ENCODE results near the gene TMPRSS9.

TMPRSS9 gene

GRCh38 chr19:2325281-2326046, 34.6 kb upstream of the TMPRSS9 start:
- Mint-ChIP-seq H3K4me3 (peak overlapping the region; percentile 38), H3K27me3 (no peaks in the 10 kb centered on the region), H3K36me3 (ENCODE audit: low read depth) (peaks cover 73% of the 10 kb centered on the region), H3K4me1 (ENCODE audit: low read depth) (peaks cover 41% of the 10 kb centered on the region), H3K27ac (peak overlapping the region; percentile 99), H3K9me3 (no peaks in the 10 kb centered on the region)
- no peak for DNase-seq

- H3K4me3 Mint-ChIP-seq = peak overlapping the region; percentile 97
- DNase-seq = no peak
- peaks cover 69% of the 10 kb centered on the region for H3K36me3 Mint-ChIP-seq (ENCODE audit: low read depth)
- H3K27ac Mint-ChIP-seq = peak overlapping the region; percentile 99
- no peaks in the 10 kb centered on the region for H3K27me3 Mint-ChIP-seq
- peaks cover 55% of the 10 kb centered on the region for H3K4me1 Mint-ChIP-seq (ENCODE audit: low read depth)
- H3K9me3 Mint-ChIP-seq = no peaks in the 10 kb centered on the region
These were observed 33.2 kb upstream of the TMPRSS9 start for GRCh38 chr19:2326699-2327360.

- H3K27ac Mint-ChIP-seq = peak overlapping the region; percentile 99
- H3K4me1 Mint-ChIP-seq (ENCODE audit: low read depth) = peaks cover 63% of the 10 kb centered on the region
- H3K36me3 Mint-ChIP-seq (ENCODE audit: low read depth) = peaks cover 61% of the 10 kb centered on the region
These were observed 32.2 kb upstream of the TMPRSS9 start for GRCh38 chr19:2327773-2328400.

GRCh38 chr19:2328401-2329148, 31.5 kb upstream of the TMPRSS9 start, which contains the start of the genes LSM7 and SPPL2B:
TSS of gene LSM7 (minus strand) at chr19:2328586. CDS start at chr19:2328566, 20 bp downstream.
TSS of gene SPPL2B (plus strand) at chr19:2328684. CDS start at chr19:2328710, 26 bp downstream.
- peak within 1 kb of the TSS; percentile 97 for H3K4me3 Mint-ChIP-seq
- H3K4me1 Mint-ChIP-seq (ENCODE audit: low read depth) = peaks cover 67% of the 10 kb centered on the region
- peak within 1 kb of the TSS; percentile 99 for H3K27ac Mint-ChIP-seq
- peaks cover 55% of the 10 kb centered on the region for H3K36me3 Mint-ChIP-seq (ENCODE audit: low read depth)
- H3K9me3 Mint-ChIP-seq = no peaks in the 10 kb centered on the region
- H3K27me3 Mint-ChIP-seq = no peaks in the 10 kb centered on the region
- peak; percentile 95 for DNase-seq

More at GRCh38 chr19:2327773-2328400, 32.2 kb upstream of the TMPRSS9 start:
- Mint-ChIP-seq H3K9me3 (no peaks in the 10 kb centered on the region), H3K27me3 (no peaks in the 10 kb centered on the region), H3K4me3 (peak overlapping the region; percentile 97)
- DNase-seq = peak; percentile 74

- DNase-seq = no peak
- H3K4me3 Mint-ChIP-seq = peak overlapping the region; percentile 97
- H3K27me3 Mint-ChIP-seq = no peaks in the 10 kb centered on the region
- H3K36me3 Mint-ChIP-seq (ENCODE audit: low read depth) = peaks cover 53% of the 10 kb centered on the region
- H3K4me1 Mint-ChIP-seq (ENCODE audit: low read depth) = peaks cover 70% of the 10 kb centered on the region
- H3K9me3 Mint-ChIP-seq = no peaks in the 10 kb centered on the region
- H3K27ac Mint-ChIP-seq = peak overlapping the region; percentile 89
These were observed 31.0 kb upstream of the TMPRSS9 start for GRCh38 chr19:2329149-2329478.

- Mint-ChIP-seq H3K27me3 (no peaks in the 10 kb centered on the region), H3K36me3 (ENCODE audit: low read depth) (peaks cover 50% of the 10 kb centered on the region), H3K9me3 (no peaks in the 10 kb centered on the region), H3K27ac (peak overlapping the region; percentile 89), H3K4me1 (ENCODE audit: low read depth) (peaks cover 70% of the 10 kb centered on the region), H3K4me3 (peak overlapping the region; percentile 97)
- no peak for DNase-seq
These were observed 30.6 kb upstream of the TMPRSS9 start for GRCh38 chr19:2329501-2329916.

GRCh38 chr19:2330255-2330631, 29.8 kb upstream of the TMPRSS9 start:
- DNase-seq = no peak
- H3K27me3 Mint-ChIP-seq = no peaks in the 10 kb centered on the region
- peaks cover 67% of the 10 kb centered on the region for H3K4me1 Mint-ChIP-seq (ENCODE audit: low read depth)
- peaks cover 45% of the 10 kb centered on the region for H3K36me3 Mint-ChIP-seq (ENCODE audit: low read depth)
- peak overlapping the region; percentile 97 for H3K4me3 Mint-ChIP-seq
- peak overlapping the region; percentile 78 for H3K27ac Mint-ChIP-seq
- no peaks in the 10 kb centered on the region for H3K9me3 Mint-ChIP-seq

- Mint-ChIP-seq H3K27ac (peak overlapping the region; percentile 78), H3K4me3 (peak overlapping the region; percentile 97), H3K9me3 (peaks cover 2% of the 10 kb centered on the region), H3K4me1 (ENCODE audit: low read depth) (peaks cover 64% of the 10 kb centered on the region), H3K27me3 (no peaks in the 10 kb centered on the region), H3K36me3 (ENCODE audit: low read depth) (peaks cover 44% of the 10 kb centered on the region)
- DNase-seq = no peak
These were observed 29.3 kb upstream of the TMPRSS9 start for GRCh38 chr19:2330632-2331284.

- H3K4me3 Mint-ChIP-seq = peak overlapping the region; percentile 15
- peaks cover 36% of the 10 kb centered on the region for H3K36me3 Mint-ChIP-seq (ENCODE audit: low read depth)
- H3K4me1 Mint-ChIP-seq (ENCODE audit: low read depth) = peaks cover 59% of the 10 kb centered on the region
These were observed 28.3 kb upstream of the TMPRSS9 start for GRCh38 chr19:2331601-2332246.

GRCh38 chr19:2332341-2333026, 27.6 kb upstream of the TMPRSS9 start:
- Mint-ChIP-seq H3K36me3 (ENCODE audit: low read depth) (peaks cover 29% of the 10 kb centered on the region), H3K9me3 (peaks cover 5% of the 10 kb centered on the region), H3K4me3 (peak overlapping the region; percentile 55), H3K27ac (peak overlapping the region; percentile 85), H3K4me1 (ENCODE audit: low read depth) (peaks cover 52% of the 10 kb centered on the region), H3K27me3 (no peaks in the 10 kb centered on the region)
- peak; percentile 54 for DNase-seq

More at GRCh38 chr19:2331601-2332246, 28.3 kb upstream of the TMPRSS9 start:
- no peak for DNase-seq
- Mint-ChIP-seq H3K27me3 (no peaks in the 10 kb centered on the region), H3K27ac (peak overlapping the region; percentile 85), H3K9me3 (peaks cover 5% of the 10 kb centered on the region)

GRCh38 chr19:2333027-2333806, 26.8 kb upstream of the TMPRSS9 start:
- DNase-seq = no peak
- Mint-ChIP-seq H3K27ac (peak overlapping the region; percentile 71), H3K27me3 (no peaks in the 10 kb centered on the region), H3K36me3 (ENCODE audit: low read depth) (peaks cover 28% of the 10 kb centered on the region), H3K4me1 (ENCODE audit: low read depth) (peaks cover 48% of the 10 kb centered on the region), H3K9me3 (peaks cover 5% of the 10 kb centered on the region), H3K4me3 (no peak overlapping the region)

- Mint-ChIP-seq H3K4me3 (no peak overlapping the region), H3K36me3 (ENCODE audit: low read depth) (peaks cover 26% of the 10 kb centered on the region), H3K4me1 (ENCODE audit: low read depth) (peaks cover 48% of the 10 kb centered on the region), H3K27me3 (no peaks in the 10 kb centered on the region), H3K9me3 (peaks cover 5% of the 10 kb centered on the region), H3K27ac (peak overlapping the region; percentile 71)
- DNase-seq = no peak
These were observed 26.3 kb upstream of the TMPRSS9 start for GRCh38 chr19:2333807-2334211.
